Heart left ventricle (tissue), 16 donors: Measurements from ENCODE around the gene OR51B2. TPM values are rescaled to one million over a fixed set of nuclear protein-coding genes. Genes with fewer than 3 reads are reported as not detected.
"Not testable (repeated sequence)": the region's sequence is repeated elsewhere in the genome, so short reads cannot be mapped to it uniquely, and the experiment has no call there.

ENCODE experiments used
- ATAC-seq, 4 donors: fragments of 200-7000 bp; cut with Tn5 transposase; one replicate each; pipeline ENCODE4 v1.9.1; 2020 to 2022; ENCODE audit warnings: moderate library complexity in 4 of 4, mild to moderate bottlenecking in 3 of 4, moderate number of reproducible peaks in 1 of 4
- DNase-seq, 5 donors: peaks; one replicate each; pipeline ENCODE4 v3.0.0-alpha.2; 2020
- H3K27ac ChIP-seq, 12 donors: fragments of 200-600 bp; sonication (generic) in 4 of 12; one replicate each; pipeline versions ENCODE4 v1.5.0 to v1.8.0; 2016 to 2022; ENCODE audit warnings: mild to moderate bottlenecking in 2 of 12
- H3K27me3 ChIP-seq, 9 donors: fragments of 200-600 bp; sonication (generic) in 2 of 9; one replicate each; pipeline versions ENCODE4 v1.5.1 to v1.8.0; 2016 to 2022; ENCODE audit warnings: mild to moderate bottlenecking in 3 of 9
- H3K36me3 ChIP-seq, 9 donors: fragments of 200-600 bp; sonication (generic) in 2 of 9; one replicate each; pipeline versions ENCODE4 v1.5.0 to v1.8.0; 2018 to 2022; ENCODE audit warnings: mild to moderate bottlenecking in 2 of 9
- H3K4me1 ChIP-seq, 12 donors: fragments of 200-600 bp; sonication (generic) in 4 of 12; one replicate each; pipeline versions ENCODE4 v1.5.0 to v1.8.0; 2016 to 2022; ENCODE audit warnings: mild to moderate bottlenecking in 3 of 12
- H3K4me3 ChIP-seq, 12 donors: fragments of 200-600 bp; sonication (generic) in 4 of 12; one replicate each; pipeline versions ENCODE4 v1.5.0 to v1.8.0; 2017 to 2022; ENCODE audit warnings: mild to moderate bottlenecking in 9 of 12, moderate library complexity in 4 of 12
- H3K9me3 ChIP-seq, 12 donors: fragments of 200-600 bp; sonication (generic) in 4 of 12; one replicate each; pipeline versions ENCODE4 v1.5.0 to v1.8.0; 2016 to 2022; ENCODE audit warnings: mild to moderate bottlenecking in 1 of 12
- POLR2A ChIP-seq, 2 donors: fragments of 450-650 bp; IDR thresholded peaks; one replicate each; pipeline ENCODE4 v1.6.1; 2017; ENCODE audit warnings: antibody characterized with exemption in 2 of 2, mild to moderate bottlenecking in 2 of 2, moderate library complexity in 2 of 2
- WGBS, 4 donors: extraction: QIAGEN DNeasy Blood & Tissue Kit in 2 of 4; methylation state at CpG; one replicate each; pipeline versions ENCODE4 v1.1.5 to v1.1.7; 2013 to 2018; 5-methylcytosine and 5-hydroxymethylcytosine counted together
- intact Hi-C, 10 donors: fragments of 100-400 bp; cut with DNase I; formaldehyde crosslinking; loops; one replicate each; pipeline versions ENCODE4 v1.11.1 to v1.14.2; 2022
- polyA plus RNA-seq, 2 donors: library from polyadenylated mRNA; stranded (reverse); fragments of 200-250 nt; gene quantifications; one replicate each; pipeline ENCODE4 v1.2.3, GENCODE V29; 2013
- total RNA-seq, 9 donors: library from RNA; depleted of rRNA in 2 of 9; stranded (reverse); fragments of >200 nt in 2 of 9; fragmentation: NEBNext Ultra II Directional in 3 of 9; extraction: Animal tissue kit (Norgen Biotek cat#: 25700) in 3 of 9; gene quantifications; one replicate each; pipeline versions ENCODE4 v1.1.0 to v1.2.4, GENCODE V29; 2016 to 2023
- TF ChIP-seq, protein P1 (sequence below), 12 donors: fragments of 200-600 bp; sonication (generic) in 4 of 12; IDR thresholded peaks; one replicate each; pipeline versions ENCODE4 v1.5.0 to v1.8.0; 2018 to 2022; ENCODE audit warnings: antibody characterized with exemption in 12 of 12, mild to moderate bottlenecking in 5 of 12
- donor health status: ischemic (EF 13 %, LVEDD 7.1; RV severe dilation, severe dysfunction).
- donor health status: healthy with polysubstance abuse.
- donor health status: DM: no; HTN: yes; CAD: no.
- donor health status: DM: no; HTN: no; CAD: no.
- donor health status: ischemic (EF 25% LVEDD 6.9; RV normal size, moderate dysfunction).
- donor health status: ischemic (EF 25% LVEDD 5.7; RV mildly dilated, moderate dysfunction).
- donor health status: healthy.
- donor health status: DM: yes; HTN: yes; CAD: no.
- donor health status: ischemic (EF 35%, LVEDD 5.7; RV mildly dilated, moderate dysfunction).
- donor health status: nonischemic (EF 11% LVEDD 7.7; RV severe dilation, severe dysfunction).
- donor health status: DM: yes; HTN: yes; CAD: no.
- donor health status: PGD.
- donor health status: ischemic (EF 29% LVEDD 5.4; RV normal size, mild dysfunction).
- donor health status: nonischemic (EF 23%, LVEDD 6.1; RV moderate dilation, normal function).

Gene OR51B2
- total and polyA plus RNA-seq, 11 donors: not detected

DNA sequence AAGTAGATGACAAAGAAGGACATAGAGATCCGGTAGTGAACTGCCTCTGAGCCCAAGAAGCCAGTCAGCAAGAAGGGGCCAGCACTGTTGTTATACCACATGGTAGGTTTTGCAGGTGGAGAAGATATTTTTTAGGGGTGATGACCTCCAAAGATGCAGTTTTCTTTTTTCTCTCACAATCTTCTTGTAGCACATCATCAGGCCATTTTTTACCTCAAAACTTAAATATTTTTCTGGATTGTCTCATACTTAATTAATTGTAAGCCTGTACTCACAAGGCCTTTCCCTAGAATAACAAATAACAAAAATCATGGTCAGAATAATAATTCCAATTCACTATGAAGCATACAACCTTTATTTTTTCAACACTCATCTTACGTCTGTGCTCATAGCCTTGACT lies 22.3 kb downstream of the OR51B2 start, which contains the start of gene OR51B4:
OR51B4 (minus strand) TSS at position 101 of the 400 bp plus-strand sequence; CDS start at position 101, 0 bp downstream.
- 89 to 93% (median 90%) methylated on average over 2 of the region's 2 CpGs for WGBS, 4 donors
- no peaks in the 10 kb centered on the region for H3K27me3 ChIP-seq
- no peaks in the 10 kb centered on the region for H3K36me3 ChIP-seq
- intact Hi-C loops: no loop called here
- ATAC-seq: no peak
- H3K9me3 ChIP-seq: no peaks in the 10 kb centered on the region
- no peak for DNase-seq
- TF ChIP-seq POLR2A (IDR thresholded peaks at IDR 0.05): no peak
- TF ChIP-seq, protein P1, sequence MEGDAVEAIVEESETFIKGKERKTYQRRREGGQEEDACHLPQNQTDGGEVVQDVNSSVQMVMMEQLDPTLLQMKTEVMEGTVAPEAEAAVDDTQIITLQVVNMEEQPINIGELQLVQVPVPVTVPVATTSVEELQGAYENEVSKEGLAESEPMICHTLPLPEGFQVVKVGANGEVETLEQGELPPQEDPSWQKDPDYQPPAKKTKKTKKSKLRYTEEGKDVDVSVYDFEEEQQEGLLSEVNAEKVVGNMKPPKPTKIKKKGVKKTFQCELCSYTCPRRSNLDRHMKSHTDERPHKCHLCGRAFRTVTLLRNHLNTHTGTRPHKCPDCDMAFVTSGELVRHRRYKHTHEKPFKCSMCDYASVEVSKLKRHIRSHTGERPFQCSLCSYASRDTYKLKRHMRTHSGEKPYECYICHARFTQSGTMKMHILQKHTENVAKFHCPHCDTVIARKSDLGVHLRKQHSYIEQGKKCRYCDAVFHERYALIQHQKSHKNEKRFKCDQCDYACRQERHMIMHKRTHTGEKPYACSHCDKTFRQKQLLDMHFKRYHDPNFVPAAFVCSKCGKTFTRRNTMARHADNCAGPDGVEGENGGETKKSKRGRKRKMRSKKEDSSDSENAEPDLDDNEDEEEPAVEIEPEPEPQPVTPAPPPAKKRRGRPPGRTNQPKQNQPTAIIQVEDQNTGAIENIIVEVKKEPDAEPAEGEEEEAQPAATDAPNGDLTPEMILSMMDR (IDR thresholded peaks at IDR 0.05): no peak
- no peak within 1 kb of the TSS for H3K4me3 ChIP-seq
- no peak within 1 kb of the TSS for H3K27ac ChIP-seq
- no peaks in the 10 kb centered on the region for H3K4me1 ChIP-seq

DNA sequence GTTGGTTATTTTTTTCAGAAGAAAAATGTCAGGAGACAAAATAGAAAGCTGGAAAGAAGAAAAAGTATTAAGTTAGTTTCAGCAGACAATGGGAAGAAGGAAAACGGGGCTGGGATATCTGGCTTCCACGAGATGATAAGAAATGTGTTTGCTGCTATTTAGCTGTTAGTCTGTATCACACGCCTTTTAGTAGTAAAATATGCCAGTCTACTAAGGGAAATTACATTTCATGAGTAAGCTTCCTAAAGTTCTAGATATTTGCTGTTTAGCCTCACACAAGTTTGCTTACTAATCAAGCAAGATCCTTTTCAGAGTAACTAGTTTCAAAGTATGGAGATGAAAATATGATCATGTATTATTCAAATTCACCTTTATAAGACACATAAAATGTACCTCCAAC lies 23.8 kb downstream of the OR51B2 start:
- 27 to 44% (median 31%) methylated on average over 3 of the region's 3 CpGs for WGBS, 4 donors
- DNase-seq: no peak
- intact Hi-C loops: no loop called here

DNA sequence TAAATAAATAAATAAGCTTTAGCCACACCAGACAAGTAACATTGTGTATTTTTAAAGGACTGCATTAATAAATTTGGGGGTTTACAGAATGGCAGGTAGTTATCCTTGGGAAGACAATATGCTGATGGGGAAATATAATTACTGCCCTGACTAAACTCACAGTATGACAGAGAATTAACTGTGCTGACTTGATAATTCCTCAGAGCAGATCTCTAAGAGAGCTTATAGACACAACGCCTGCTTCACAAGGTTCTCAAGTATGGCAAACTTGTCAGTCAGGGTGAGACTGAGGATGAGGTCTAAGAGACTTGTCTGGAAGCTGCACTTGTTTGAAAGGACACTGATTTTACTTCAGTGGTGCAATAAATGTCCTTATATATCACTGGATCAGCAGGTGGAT lies 25.6 kb downstream of the OR51B2 start:
- Histone ChIP-seq H3K9me3 (no peaks in the 10 kb centered on the region), H3K4me1 (no peaks in the 10 kb centered on the region), H3K27me3 (no peaks in the 10 kb centered on the region), H3K27ac (no peak overlapping the region), H3K36me3 (no peaks in the 10 kb centered on the region), H3K4me3 (no peak overlapping the region)
- TF ChIP-seq POLR2A (IDR thresholded peaks at IDR 0.05): no peak
- TF ChIP-seq, protein P1 (IDR thresholded peaks at IDR 0.05): no peak
- WGBS, 4 donors: 0 to 71% (median 42%) methylated on average over 1 of the region's 1 CpG
- intact Hi-C loops: no loop called here
- no peak for DNase-seq
- no peak for ATAC-seq

More for the DNA sequence above, 23.8 kb downstream of the OR51B2 start:
- no peak for ATAC-seq
- H3K27me3 ChIP-seq: no peaks in the 10 kb centered on the region
- no peaks in the 10 kb centered on the region for H3K4me1 ChIP-seq
- no peak overlapping the region for H3K4me3 ChIP-seq
- TF ChIP-seq, protein P1 (IDR thresholded peaks at IDR 0.05): no peak
- TF ChIP-seq POLR2A (IDR thresholded peaks at IDR 0.05): no peak
- H3K36me3 ChIP-seq: no peaks in the 10 kb centered on the region
- no peaks in the 10 kb centered on the region for H3K9me3 ChIP-seq
- H3K27ac ChIP-seq: no peak overlapping the region

DNA sequence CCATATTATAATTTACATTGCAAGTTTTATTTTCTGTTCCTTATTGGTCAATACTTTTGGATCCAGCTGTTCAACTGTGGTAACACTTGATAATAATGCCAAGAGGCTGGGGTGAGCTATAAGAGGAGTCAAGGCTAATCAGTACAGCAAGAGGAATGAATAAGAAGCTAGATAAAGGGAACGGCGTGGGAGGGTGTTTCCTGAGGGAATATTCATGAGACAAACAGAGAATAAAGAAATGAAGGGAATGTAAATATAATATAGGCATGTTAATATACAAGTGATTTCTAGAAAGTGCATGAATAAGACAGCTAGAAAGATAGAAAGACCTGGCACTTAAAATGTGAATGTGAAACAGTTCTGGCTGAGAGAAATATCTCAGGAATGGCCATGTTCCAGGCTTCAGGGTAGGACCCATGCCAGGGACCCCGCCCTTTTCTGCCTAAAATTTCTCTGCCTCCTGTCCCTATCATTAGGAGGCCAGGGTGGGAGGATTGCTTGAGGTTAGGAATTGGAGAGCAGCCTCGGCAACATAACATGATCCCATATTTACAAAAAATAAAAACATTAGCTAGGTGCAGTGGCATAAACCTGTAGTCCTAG lies 26.3 kb downstream of the OR51B2 start:
- Histone ChIP-seq H3K9me3 (no peaks in the 10 kb centered on the region), H3K27ac (no peak overlapping the region), H3K4me1 (no peaks in the 10 kb centered on the region), H3K36me3 (no peaks in the 10 kb centered on the region), H3K27me3 (no peaks in the 10 kb centered on the region), H3K4me3 (no peak overlapping the region)
- TF ChIP-seq, protein P1 (IDR thresholded peaks at IDR 0.05): no peak
- no peak for TF ChIP-seq POLR2A (IDR thresholded peaks at IDR 0.05)
- intact Hi-C loops: no loop called here
- ATAC-seq (no peak), DNase-seq (no peak)
- WGBS, 4 donors: 32 to 39% (median 36%) methylated on average over 4 of the region's 4 CpGs

DNA sequence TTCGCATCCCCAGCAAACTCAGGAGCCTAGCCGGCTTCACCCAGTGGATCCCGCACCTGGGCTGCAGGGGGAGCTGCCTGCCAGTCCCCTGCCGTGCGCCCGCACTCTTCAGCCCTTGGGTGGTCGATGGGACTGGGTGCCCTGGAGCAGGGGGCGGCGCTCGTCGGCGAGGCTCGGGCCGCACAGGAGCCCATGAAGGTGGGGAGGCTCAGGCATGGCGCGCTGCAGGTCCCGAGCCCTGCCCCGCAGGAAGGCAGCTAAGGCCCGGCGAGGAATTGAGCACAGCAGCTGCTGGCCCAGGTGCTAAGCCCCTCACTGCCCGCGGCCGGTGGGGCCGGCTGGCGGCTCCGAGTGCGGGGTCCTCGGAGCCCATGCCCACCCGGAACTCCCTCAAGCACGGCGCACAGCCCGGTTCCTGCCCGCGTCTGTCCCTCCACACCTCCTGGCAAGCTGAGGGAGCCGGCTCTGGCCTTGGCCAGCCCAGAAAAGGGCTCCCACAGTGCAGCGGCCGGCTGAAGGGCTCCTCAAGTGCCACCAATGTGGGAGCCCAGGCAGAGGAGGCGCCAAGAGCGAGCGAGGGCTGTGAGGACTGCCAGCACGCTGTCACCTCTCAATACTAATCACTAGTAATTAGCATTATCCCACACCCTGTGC lies 29.6 kb downstream of the OR51B2 start:
- H3K27me3 ChIP-seq, H3K4me1 ChIP-seq, H3K27ac ChIP-seq, H3K36me3 ChIP-seq, H3K9me3 ChIP-seq, ATAC-seq, DNase-seq, intact Hi-C loops, H3K4me3 ChIP-seq: not testable (repeated sequence)
- WGBS, 4 donors: 90 to 94% (median 93%) methylated on average over 25 to 41 of the region's 41 CpGs
